ENCODE results near the gene ZNF423. TPM values are rescaled to one million over a fixed set of nuclear protein-coding genes. Genes with fewer than 3 reads are reported as not detected.

The ZNF423 gene
- total RNA-seq, 1 experiment from 2014 or later, result 0.49 TPM

DNA sequence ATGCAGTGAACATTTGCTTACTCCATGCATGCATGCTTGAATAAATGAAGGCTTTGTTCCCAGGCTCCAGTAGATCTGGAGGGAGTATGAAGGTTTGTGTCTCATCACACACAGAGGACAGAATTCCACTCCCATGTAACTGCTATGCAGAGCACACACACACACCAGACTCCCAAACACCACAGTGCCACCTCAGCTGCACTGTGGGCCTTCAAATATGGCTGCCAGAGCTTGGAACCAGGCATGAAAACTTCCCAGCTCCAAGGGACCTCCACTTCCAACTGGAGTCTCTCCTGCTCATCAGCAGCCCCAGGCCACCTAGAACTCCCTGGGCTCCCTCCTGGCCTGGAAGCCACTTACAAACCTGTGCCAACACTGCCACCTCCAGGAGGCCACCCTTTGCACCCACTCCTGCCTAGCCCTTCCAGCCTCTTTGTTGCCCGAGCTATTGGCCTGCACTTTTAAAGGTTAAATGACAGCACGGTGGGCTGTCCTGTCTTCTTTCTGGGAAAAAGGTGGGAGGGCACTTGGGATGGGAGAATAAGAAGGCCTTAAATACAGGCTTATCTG, 151.2 kb downstream of the ZNF423 start:
- in situ Hi-C loops (cut with HindIII; ENCODE audit: low pct_unique_long_range_greater_than_20kb, low sequenced_read_pairs), result no loop called here
- no peak for ATAC-seq
- ChIA-PET POLR2A (no interaction called here), CTCF (no interaction called here)
- TF ChIP-seq POLR2AphosphoS5 (IDR thresholded peaks at IDR 0.05; ENCODE audit: low read depth, low read length) (no peak), SIN3A (IDR thresholded peaks at IDR 0.05; ENCODE audit: borderline replicate concordance, insufficient read depth, low read depth, low read length) (no peak), TCF7L2 (IDR thresholded peaks at IDR 0.05; ENCODE audit: low read depth, low read length) (no peak)
- TF ChIP-seq, protein P1, sequence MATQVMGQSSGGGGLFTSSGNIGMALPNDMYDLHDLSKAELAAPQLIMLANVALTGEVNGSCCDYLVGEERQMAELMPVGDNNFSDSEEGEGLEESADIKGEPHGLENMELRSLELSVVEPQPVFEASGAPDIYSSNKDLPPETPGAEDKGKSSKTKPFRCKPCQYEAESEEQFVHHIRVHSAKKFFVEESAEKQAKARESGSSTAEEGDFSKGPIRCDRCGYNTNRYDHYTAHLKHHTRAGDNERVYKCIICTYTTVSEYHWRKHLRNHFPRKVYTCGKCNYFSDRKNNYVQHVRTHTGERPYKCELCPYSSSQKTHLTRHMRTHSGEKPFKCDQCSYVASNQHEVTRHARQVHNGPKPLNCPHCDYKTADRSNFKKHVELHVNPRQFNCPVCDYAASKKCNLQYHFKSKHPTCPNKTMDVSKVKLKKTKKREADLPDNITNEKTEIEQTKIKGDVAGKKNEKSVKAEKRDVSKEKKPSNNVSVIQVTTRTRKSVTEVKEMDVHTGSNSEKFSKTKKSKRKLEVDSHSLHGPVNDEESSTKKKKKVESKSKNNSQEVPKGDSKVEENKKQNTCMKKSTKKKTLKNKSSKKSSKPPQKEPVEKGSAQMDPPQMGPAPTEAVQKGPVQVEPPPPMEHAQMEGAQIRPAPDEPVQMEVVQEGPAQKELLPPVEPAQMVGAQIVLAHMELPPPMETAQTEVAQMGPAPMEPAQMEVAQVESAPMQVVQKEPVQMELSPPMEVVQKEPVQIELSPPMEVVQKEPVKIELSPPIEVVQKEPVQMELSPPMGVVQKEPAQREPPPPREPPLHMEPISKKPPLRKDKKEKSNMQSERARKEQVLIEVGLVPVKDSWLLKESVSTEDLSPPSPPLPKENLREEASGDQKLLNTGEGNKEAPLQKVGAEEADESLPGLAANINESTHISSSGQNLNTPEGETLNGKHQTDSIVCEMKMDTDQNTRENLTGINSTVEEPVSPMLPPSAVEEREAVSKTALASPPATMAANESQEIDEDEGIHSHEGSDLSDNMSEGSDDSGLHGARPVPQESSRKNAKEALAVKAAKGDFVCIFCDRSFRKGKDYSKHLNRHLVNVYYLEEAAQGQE (IDR thresholded peaks at IDR 0.05; ENCODE audit: insufficient read depth in 1 of 2, low read depth in 2 of 2, low read length in 1 of 2), result no peak
- TF ChIP-seq, protein P2, sequence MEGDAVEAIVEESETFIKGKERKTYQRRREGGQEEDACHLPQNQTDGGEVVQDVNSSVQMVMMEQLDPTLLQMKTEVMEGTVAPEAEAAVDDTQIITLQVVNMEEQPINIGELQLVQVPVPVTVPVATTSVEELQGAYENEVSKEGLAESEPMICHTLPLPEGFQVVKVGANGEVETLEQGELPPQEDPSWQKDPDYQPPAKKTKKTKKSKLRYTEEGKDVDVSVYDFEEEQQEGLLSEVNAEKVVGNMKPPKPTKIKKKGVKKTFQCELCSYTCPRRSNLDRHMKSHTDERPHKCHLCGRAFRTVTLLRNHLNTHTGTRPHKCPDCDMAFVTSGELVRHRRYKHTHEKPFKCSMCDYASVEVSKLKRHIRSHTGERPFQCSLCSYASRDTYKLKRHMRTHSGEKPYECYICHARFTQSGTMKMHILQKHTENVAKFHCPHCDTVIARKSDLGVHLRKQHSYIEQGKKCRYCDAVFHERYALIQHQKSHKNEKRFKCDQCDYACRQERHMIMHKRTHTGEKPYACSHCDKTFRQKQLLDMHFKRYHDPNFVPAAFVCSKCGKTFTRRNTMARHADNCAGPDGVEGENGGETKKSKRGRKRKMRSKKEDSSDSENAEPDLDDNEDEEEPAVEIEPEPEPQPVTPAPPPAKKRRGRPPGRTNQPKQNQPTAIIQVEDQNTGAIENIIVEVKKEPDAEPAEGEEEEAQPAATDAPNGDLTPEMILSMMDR (IDR thresholded peaks at IDR 0.05), result no peak
- no peak for DNase-seq (ENCODE audit: low read depth, low spot score)
- H3K27ac ChIP-seq (ENCODE audit: low read length), result no peak overlapping the region
- no peaks in the 10 kb centered on the region for H3K4me1 ChIP-seq (ENCODE audit: control insufficient read depth, insufficient read depth, low read length)
- intact Hi-C loops (cut with micrococcal nuclease; ENCODE audit: unreplicated experiment), result no loop called here
- no TSS peak for BruUV-seq (replicated peaks)
- no peak overlapping the region for H3K4me3 ChIP-seq (ENCODE audit: low read depth in 2 of 2, low read length in 2 of 2)
- H3K36me3 ChIP-seq (ENCODE audit: control insufficient read depth, insufficient read depth, low read length), result no peaks in the 10 kb centered on the region
- no peaks in the 10 kb centered on the region for H3K27me3 ChIP-seq (ENCODE audit: control insufficient read depth, insufficient read depth, low read length)
- H3K9me3 ChIP-seq (ENCODE audit: control insufficient read depth, insufficient read depth, low read depth, low read length), result no peaks in the 10 kb centered on the region

DNA sequence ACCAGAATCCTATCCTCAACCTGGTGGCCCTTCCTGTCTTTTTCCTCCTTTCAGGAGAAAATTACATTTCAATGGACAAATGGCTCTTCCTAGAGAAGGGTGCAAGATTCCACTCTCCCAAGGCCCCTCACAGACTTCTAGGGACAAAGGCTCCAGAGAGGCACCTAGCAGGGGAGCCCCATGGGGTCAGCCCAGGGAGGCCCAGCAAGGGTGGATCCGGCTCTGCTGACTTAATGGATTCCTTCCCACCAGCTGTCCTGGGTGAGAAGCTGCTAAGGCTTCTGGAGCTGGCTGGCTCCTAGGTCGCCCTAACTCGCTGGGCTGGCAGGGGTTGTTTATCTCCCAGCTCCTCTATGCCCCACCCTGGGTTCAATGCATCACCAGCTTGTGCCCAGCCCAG, 152.4 kb downstream of the ZNF423 start:
- intact Hi-C loops (cut with micrococcal nuclease; ENCODE audit: unreplicated experiment) (no loop called here), in situ Hi-C loops (cut with HindIII; ENCODE audit: low pct_unique_long_range_greater_than_20kb, low sequenced_read_pairs) (no loop called here)
- H3K27ac ChIP-seq (ENCODE audit: low read length), result no peak overlapping the region
- no peaks in the 10 kb centered on the region for H3K36me3 ChIP-seq (ENCODE audit: control insufficient read depth, insufficient read depth, low read length)
- CTCF ChIA-PET, result interaction anchor here (0.7 kb wide), 1 partner anchor 211 kb away, joined by 3 read pairs; no protein-coding TSS in a partner anchor
- POLR2A ChIA-PET, result no interaction called here
- no peaks in the 10 kb centered on the region for H3K9me3 ChIP-seq (ENCODE audit: control insufficient read depth, insufficient read depth, low read depth, low read length)
- ATAC-seq (no peak), DNase-seq (ENCODE audit: low read depth, low spot score) (no peak)
- TF ChIP-seq POLR2AphosphoS5 (IDR thresholded peaks at IDR 0.05; ENCODE audit: low read depth, low read length) (no peak), TCF7L2 (IDR thresholded peaks at IDR 0.05; ENCODE audit: low read depth, low read length) (no peak), SIN3A (IDR thresholded peaks at IDR 0.05; ENCODE audit: borderline replicate concordance, insufficient read depth, low read depth, low read length) (no peak)
- TF ChIP-seq, protein P2 (IDR thresholded peaks at IDR 0.05), result no peak
- TF ChIP-seq, protein P1 (IDR thresholded peaks at IDR 0.05; ENCODE audit: insufficient read depth in 1 of 2, low read depth in 2 of 2, low read length in 1 of 2), result no peak
- no TSS peak for BruUV-seq (replicated peaks)
- H3K27me3 ChIP-seq (ENCODE audit: control insufficient read depth, insufficient read depth, low read length), result no peaks in the 10 kb centered on the region
- no peaks in the 10 kb centered on the region for H3K4me1 ChIP-seq (ENCODE audit: control insufficient read depth, insufficient read depth, low read length)
- no peak overlapping the region for H3K4me3 ChIP-seq (ENCODE audit: low read depth in 2 of 2, low read length in 2 of 2)
